Measurements from ENCODE around the gene KAZALD1.
A peak's percentile ranks its signal among the peaks of the same experiment; 100 is the strongest.

Gene KAZALD1

GRCh38 chr10:101095004-101095403 is 33.2 kb downstream of the KAZALD1 start:
- Mint-ChIP-seq H3K4me3 (no peak overlapping the region), H3K36me3 (ENCODE audit: low read depth) (no peaks in the 10 kb centered on the region), H3K9me3 (no peaks in the 10 kb centered on the region), H3K27me3 (ENCODE audit: low read depth) (peaks cover 27% of the 10 kb centered on the region), H3K27ac (no peak overlapping the region), H3K4me1 (ENCODE audit: low read depth) (no peaks in the 10 kb centered on the region)
- DNase-seq (ENCODE audit: low spot score), result no peak

GRCh38 chr10:101095550-101096213 is 33.9 kb downstream of the KAZALD1 start:
- Mint-ChIP-seq H3K4me3 (no peak overlapping the region), H3K9me3 (no peaks in the 10 kb centered on the region), H3K27me3 (ENCODE audit: low read depth) (peaks cover 22% of the 10 kb centered on the region), H3K36me3 (ENCODE audit: low read depth) (no peaks in the 10 kb centered on the region), H3K27ac (no peak overlapping the region), H3K4me1 (ENCODE audit: low read depth) (no peaks in the 10 kb centered on the region)
- peak; percentile 65 for DNase-seq (ENCODE audit: low spot score)

- Mint-ChIP-seq H3K36me3 (ENCODE audit: low read depth) (no peaks in the 10 kb centered on the region), H3K27me3 (ENCODE audit: low read depth) (peaks cover 20% of the 10 kb centered on the region), H3K4me1 (ENCODE audit: low read depth) (no peaks in the 10 kb centered on the region), H3K9me3 (no peaks in the 10 kb centered on the region), H3K27ac (no peak overlapping the region), H3K4me3 (no peak overlapping the region)
- DNase-seq (ENCODE audit: low spot score), result no peak
Measured at GRCh38 chr10:101096378-101096777, 34.6 kb downstream of the KAZALD1 start.

- Mint-ChIP-seq H3K27ac (no peak overlapping the region), H3K36me3 (ENCODE audit: low read depth) (no peaks in the 10 kb centered on the region), H3K9me3 (no peaks in the 10 kb centered on the region), H3K27me3 (ENCODE audit: low read depth) (peaks cover 21% of the 10 kb centered on the region), H3K4me1 (ENCODE audit: low read depth) (no peaks in the 10 kb centered on the region), H3K4me3 (no peak overlapping the region)
- no peak for DNase-seq (ENCODE audit: low spot score)
Measured at GRCh38 chr10:101097881-101098280, 36.1 kb downstream of the KAZALD1 start.

- DNase-seq (ENCODE audit: low spot score), result no peak
- no peak overlapping the region for H3K27ac Mint-ChIP-seq
- H3K9me3 Mint-ChIP-seq, result no peaks in the 10 kb centered on the region
- no peak overlapping the region for H3K4me3 Mint-ChIP-seq
- no peaks in the 10 kb centered on the region for H3K36me3 Mint-ChIP-seq (ENCODE audit: low read depth)
- H3K4me1 Mint-ChIP-seq (ENCODE audit: low read depth), result no peaks in the 10 kb centered on the region
- H3K27me3 Mint-ChIP-seq (ENCODE audit: low read depth), result peaks cover 24% of the 10 kb centered on the region
Measured at GRCh38 chr10:101099901-101100300, 38.1 kb downstream of the KAZALD1 start.

- Mint-ChIP-seq H3K36me3 (ENCODE audit: low read depth) (no peaks in the 10 kb centered on the region), H3K27ac (no peak overlapping the region), H3K4me1 (ENCODE audit: low read depth) (no peaks in the 10 kb centered on the region), H3K9me3 (no peaks in the 10 kb centered on the region), H3K27me3 (ENCODE audit: low read depth) (peaks cover 24% of the 10 kb centered on the region), H3K4me3 (no peak overlapping the region)
- DNase-seq (ENCODE audit: low spot score), result no peak
Measured at GRCh38 chr10:101101372-101101881, 39.6 kb downstream of the KAZALD1 start.

GRCh38 chr10:101103430-101103829 is 41.6 kb downstream of the KAZALD1 start:
- DNase-seq (ENCODE audit: low spot score), result no peak
- Mint-ChIP-seq H3K27ac (no peak overlapping the region), H3K27me3 (ENCODE audit: low read depth) (peaks cover 27% of the 10 kb centered on the region), H3K4me3 (no peak overlapping the region), H3K36me3 (ENCODE audit: low read depth) (no peaks in the 10 kb centered on the region), H3K9me3 (no peaks in the 10 kb centered on the region), H3K4me1 (ENCODE audit: low read depth) (no peaks in the 10 kb centered on the region)

- DNase-seq (ENCODE audit: low spot score), result no peak
- H3K4me1 Mint-ChIP-seq (ENCODE audit: low read depth), result no peaks in the 10 kb centered on the region
- H3K27ac Mint-ChIP-seq, result no peak overlapping the region
- H3K27me3 Mint-ChIP-seq (ENCODE audit: low read depth), result peaks cover 24% of the 10 kb centered on the region
- H3K4me3 Mint-ChIP-seq, result no peak overlapping the region
- no peaks in the 10 kb centered on the region for H3K36me3 Mint-ChIP-seq (ENCODE audit: low read depth)
- no peaks in the 10 kb centered on the region for H3K9me3 Mint-ChIP-seq
Measured at GRCh38 chr10:101106351-101106750, 44.6 kb downstream of the KAZALD1 start.

GRCh38 chr10:101107771-101108170 is 46.0 kb downstream of the KAZALD1 start:
- Mint-ChIP-seq H3K27me3 (ENCODE audit: low read depth) (peaks cover 23% of the 10 kb centered on the region), H3K4me3 (no peak overlapping the region), H3K4me1 (ENCODE audit: low read depth) (no peaks in the 10 kb centered on the region), H3K36me3 (ENCODE audit: low read depth) (no peaks in the 10 kb centered on the region), H3K27ac (no peak overlapping the region), H3K9me3 (no peaks in the 10 kb centered on the region)
- no peak for DNase-seq (ENCODE audit: low spot score)

GRCh38 chr10:101110856-101111523 is 49.2 kb downstream of the KAZALD1 start:
- H3K4me1 Mint-ChIP-seq (ENCODE audit: low read depth), result no peaks in the 10 kb centered on the region
- no peaks in the 10 kb centered on the region for H3K9me3 Mint-ChIP-seq
- H3K36me3 Mint-ChIP-seq (ENCODE audit: low read depth), result no peaks in the 10 kb centered on the region
- H3K27ac Mint-ChIP-seq, result no peak overlapping the region
- H3K27me3 Mint-ChIP-seq (ENCODE audit: low read depth), result peaks cover 35% of the 10 kb centered on the region
- H3K4me3 Mint-ChIP-seq, result no peak overlapping the region
- no peak for DNase-seq (ENCODE audit: low spot score)

- Mint-ChIP-seq H3K9me3 (no peaks in the 10 kb centered on the region), H3K36me3 (ENCODE audit: low read depth) (no peaks in the 10 kb centered on the region), H3K4me3 (no peak overlapping the region), H3K27ac (no peak overlapping the region), H3K27me3 (ENCODE audit: low read depth) (peaks cover 39% of the 10 kb centered on the region), H3K4me1 (ENCODE audit: low read depth) (no peaks in the 10 kb centered on the region)
- no peak for DNase-seq (ENCODE audit: low spot score)
Measured at GRCh38 chr10:101111547-101111946, 49.8 kb downstream of the KAZALD1 start.

GRCh38 chr10:101112799-101113594 is 51.2 kb downstream of the KAZALD1 start:
- DNase-seq (ENCODE audit: low spot score), result no peak
- Mint-ChIP-seq H3K4me1 (ENCODE audit: low read depth) (no peaks in the 10 kb centered on the region), H3K27ac (no peak overlapping the region), H3K9me3 (no peaks in the 10 kb centered on the region), H3K27me3 (ENCODE audit: low read depth) (peaks cover 43% of the 10 kb centered on the region), H3K4me3 (no peak overlapping the region), H3K36me3 (ENCODE audit: low read depth) (no peaks in the 10 kb centered on the region)

- Mint-ChIP-seq H3K27ac (no peak overlapping the region), H3K36me3 (ENCODE audit: low read depth) (no peaks in the 10 kb centered on the region), H3K4me1 (ENCODE audit: low read depth) (no peaks in the 10 kb centered on the region), H3K9me3 (no peaks in the 10 kb centered on the region), H3K27me3 (ENCODE audit: low read depth) (peaks cover 51% of the 10 kb centered on the region), H3K4me3 (no peak overlapping the region)
- no peak for DNase-seq (ENCODE audit: low spot score)
Measured at GRCh38 chr10:101113890-101114403, 52.2 kb downstream of the KAZALD1 start.

- no peaks in the 10 kb centered on the region for H3K9me3 Mint-ChIP-seq
- H3K4me1 Mint-ChIP-seq (ENCODE audit: low read depth), result no peaks in the 10 kb centered on the region
- DNase-seq (ENCODE audit: low spot score), result no peak
- peaks cover 55% of the 10 kb centered on the region for H3K27me3 Mint-ChIP-seq (ENCODE audit: low read depth)
- no peaks in the 10 kb centered on the region for H3K36me3 Mint-ChIP-seq (ENCODE audit: low read depth)
- no peak overlapping the region for H3K4me3 Mint-ChIP-seq
- H3K27ac Mint-ChIP-seq, result no peak overlapping the region
Measured at GRCh38 chr10:101114646-101115045, 52.9 kb downstream of the KAZALD1 start.
